K562 (cell line): ENCODE data around the gene GAPVD1. TPM values are rescaled to one million over a fixed set of nuclear protein-coding genes. Genes with fewer than 3 reads are reported as not detected.
A peak's percentile ranks its signal among the peaks of the same experiment; 100 is the strongest.

Source experiments
- CBX3 ChIP-seq, 2 experiments: IDR thresholded peaks; 1 replicate in 1 of 2; 2 replicates in 1 of 2; pipeline ENCODE4 v1.6.1; 2012; ENCODE audit warnings: inconsistent platforms in 2 of 2, low read length in 2 of 2, borderline replicate concordance in 1 of 2, control low read depth in 1 of 2
- RHOXF2B ChIP-seq: fragments of 250-450 bp; sonication (Bioruptor Pico); conservative IDR thresholded peaks from 2 replicates; pipeline ENCODE4 v1.5.1; 2021
- polyA plus RNA-seq, 8 experiments: library from polyadenylated mRNA; depleted of rRNA in 4 of 8; stranded (reverse) in 5 of 8; unstranded in 3 of 8; fragments of >200 nt; fragmentation: Nextera tagmentation in 2 of 8; fragmentation: Illumina TruSeq in 1 of 8; extraction: Ambion mirVana in 2 of 8; extraction: Trizol in 1 of 8; gene quantifications; 2 replicates each; pipeline versions ENCODE4 v1.2.1 to v1.2.3, GENCODE V29; 2011 to 2014; ENCODE audit warnings: inconsistent platforms in 1 of 8, missing spikeins in 1 of 8
- total RNA-seq, 7 experiments: library from RNA; depleted of rRNA in 6 of 7; stranded (reverse); fragments of >200 nt in 6 of 7; fragmentation: Illumina TruSeq in 2 of 7; extraction: Trizol in 2 of 7; gene quantifications; 2 replicates each; pipeline versions ENCODE4 v1.2.1 to v1.2.3, GENCODE V29; 2011 to 2021; ENCODE audit warnings: low replicate concordance in 1 of 7
- TF ChIP-seq, protein P1 (sequence below), 2 experiments: fragments of 450-650 bp in 1 of 2; sonication (generic) in 1 of 2; formaldehyde crosslinking in 1 of 2; IDR thresholded peaks; 2 replicates each; pipeline versions ENCODE4 v1.7.1 to v1.9.0; 2016 to 2022; ENCODE audit warnings: inconsistent platforms in 1 of 2, mild to moderate bottlenecking in 1 of 2, missing genetic modification reagents in 1 of 2
- TF ChIP-seq, protein P2 (sequence below): sonication (generic); formaldehyde crosslinking; IDR thresholded peaks from 2 replicates; pipeline ENCODE4 v1.4.0; 2020; ENCODE audit warnings: mild to moderate bottlenecking, missing genetic modification reagents
- TF ChIP-seq, protein P3 (sequence below): fragments of 450-650 bp; IDR thresholded peaks from 2 replicates; pipeline ENCODE4 v1.6.1; 2018; ENCODE audit warnings: mild to moderate bottlenecking, low read depth; ENCODE audit not compliant: partially characterized antibody

The GAPVD1 gene
- total and polyA plus RNA-seq, 9 of the 15 experiments (the other 6 are each of a cell fraction or from before 2014, with no cell fraction given): 9.5 to 66.1 (median 45.5) TPM

DNA sequence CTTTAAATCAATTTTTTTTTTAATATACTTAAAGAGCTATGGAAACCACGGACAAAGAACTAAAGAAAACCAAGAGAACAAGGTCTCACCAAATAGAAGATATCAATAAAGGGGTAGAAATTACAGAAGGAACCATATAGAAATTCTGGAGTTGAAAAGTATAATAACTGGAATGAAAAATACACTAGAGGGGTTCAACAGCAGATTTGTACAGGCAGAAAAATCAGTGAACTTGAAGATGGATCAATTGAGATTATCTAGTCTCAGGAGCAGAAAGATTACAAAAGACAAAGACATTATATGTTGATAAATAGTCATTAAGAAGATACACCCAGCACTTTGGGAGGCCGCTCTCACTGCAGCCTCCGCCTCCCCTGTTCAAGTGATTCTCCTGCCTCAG, 56.1 kb downstream of the GAPVD1 start (continued):
- TF ChIP-seq, protein P1, sequence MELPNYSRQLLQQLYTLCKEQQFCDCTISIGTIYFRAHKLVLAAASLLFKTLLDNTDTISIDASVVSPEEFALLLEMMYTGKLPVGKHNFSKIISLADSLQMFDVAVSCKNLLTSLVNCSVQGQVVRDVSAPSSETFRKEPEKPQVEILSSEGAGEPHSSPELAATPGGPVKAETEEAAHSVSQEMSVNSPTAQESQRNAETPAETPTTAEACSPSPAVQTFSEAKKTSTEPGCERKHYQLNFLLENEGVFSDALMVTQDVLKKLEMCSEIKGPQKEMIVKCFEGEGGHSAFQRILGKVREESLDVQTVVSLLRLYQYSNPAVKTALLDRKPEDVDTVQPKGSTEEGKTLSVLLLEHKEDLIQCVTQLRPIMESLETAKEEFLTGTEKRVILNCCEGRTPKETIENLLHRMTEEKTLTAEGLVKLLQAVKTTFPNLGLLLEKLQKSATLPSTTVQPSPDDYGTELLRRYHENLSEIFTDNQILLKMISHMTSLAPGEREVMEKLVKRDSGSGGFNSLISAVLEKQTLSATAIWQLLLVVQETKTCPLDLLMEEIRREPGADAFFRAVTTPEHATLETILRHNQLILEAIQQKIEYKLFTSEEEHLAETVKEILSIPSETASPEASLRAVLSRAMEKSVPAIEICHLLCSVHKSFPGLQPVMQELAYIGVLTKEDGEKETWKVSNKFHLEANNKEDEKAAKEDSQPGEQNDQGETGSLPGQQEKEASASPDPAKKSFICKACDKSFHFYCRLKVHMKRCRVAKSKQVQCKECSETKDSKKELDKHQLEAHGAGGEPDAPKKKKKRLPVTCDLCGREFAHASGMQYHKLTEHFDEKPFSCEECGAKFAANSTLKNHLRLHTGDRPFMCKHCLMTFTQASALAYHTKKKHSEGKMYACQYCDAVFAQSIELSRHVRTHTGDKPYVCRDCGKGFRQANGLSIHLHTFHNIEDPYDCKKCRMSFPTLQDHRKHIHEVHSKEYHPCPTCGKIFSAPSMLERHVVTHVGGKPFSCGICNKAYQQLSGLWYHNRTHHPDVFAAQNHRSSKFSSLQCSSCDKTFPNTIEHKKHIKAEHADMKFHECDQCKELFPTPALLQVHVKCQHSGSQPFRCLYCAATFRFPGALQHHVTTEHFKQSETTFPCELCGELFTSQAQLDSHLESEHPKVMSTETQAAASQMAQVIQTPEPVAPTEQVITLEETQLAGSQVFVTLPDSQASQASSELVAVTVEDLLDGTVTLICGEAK (IDR thresholded peaks at IDR 0.05): no peak
- TF ChIP-seq, protein P1 (CRISPR knock-in tag; IDR thresholded peaks at IDR 0.05): no peak
- TF ChIP-seq RHOXF2B (no peak), CBX3 (IDR thresholded peaks at IDR 0.05; ENCODE audit: borderline replicate concordance in 1 of 2, low read length in 2 of 2) (0 out of 3 replicates have a peak, but pooled peaks of 1 of the 2 experiments have one; percentile 14)
- TF ChIP-seq, protein P2, sequence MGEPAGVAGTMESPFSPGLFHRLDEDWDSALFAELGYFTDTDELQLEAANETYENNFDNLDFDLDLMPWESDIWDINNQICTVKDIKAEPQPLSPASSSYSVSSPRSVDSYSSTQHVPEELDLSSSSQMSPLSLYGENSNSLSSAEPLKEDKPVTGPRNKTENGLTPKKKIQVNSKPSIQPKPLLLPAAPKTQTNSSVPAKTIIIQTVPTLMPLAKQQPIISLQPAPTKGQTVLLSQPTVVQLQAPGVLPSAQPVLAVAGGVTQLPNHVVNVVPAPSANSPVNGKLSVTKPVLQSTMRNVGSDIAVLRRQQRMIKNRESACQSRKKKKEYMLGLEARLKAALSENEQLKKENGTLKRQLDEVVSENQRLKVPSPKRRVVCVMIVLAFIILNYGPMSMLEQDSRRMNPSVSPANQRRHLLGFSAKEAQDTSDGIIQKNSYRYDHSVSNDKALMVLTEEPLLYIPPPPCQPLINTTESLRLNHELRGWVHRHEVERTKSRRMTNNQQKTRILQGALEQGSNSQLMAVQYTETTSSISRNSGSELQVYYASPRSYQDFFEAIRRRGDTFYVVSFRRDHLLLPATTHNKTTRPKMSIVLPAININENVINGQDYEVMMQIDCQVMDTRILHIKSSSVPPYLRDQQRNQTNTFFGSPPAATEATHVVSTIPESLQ: no peak
- TF ChIP-seq, protein P3, sequence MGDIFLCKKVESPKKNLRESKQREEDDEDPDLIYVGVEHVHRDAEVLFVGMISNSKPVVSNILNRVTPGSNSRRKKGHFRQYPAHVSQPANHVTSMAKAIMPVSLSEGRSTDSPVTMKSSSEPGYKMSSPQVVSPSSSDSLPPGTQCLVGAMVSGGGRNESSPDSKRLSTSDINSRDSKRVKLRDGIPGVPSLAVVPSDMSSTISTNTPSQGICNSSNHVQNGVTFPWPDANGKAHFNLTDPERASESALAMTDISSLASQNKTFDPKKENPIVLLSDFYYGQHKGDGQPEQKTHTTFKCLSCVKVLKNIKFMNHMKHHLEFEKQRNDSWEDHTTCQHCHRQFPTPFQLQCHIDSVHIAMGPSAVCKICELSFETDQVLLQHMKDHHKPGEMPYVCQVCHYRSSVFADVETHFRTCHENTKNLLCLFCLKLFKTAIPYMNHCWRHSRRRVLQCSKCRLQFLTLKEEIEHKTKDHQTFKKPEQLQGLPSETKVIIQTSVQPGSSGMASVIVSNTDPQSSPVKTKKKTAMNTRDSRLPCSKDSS: peak; percentile 41
